Nephron (organoid): ENCODE measurements around the gene HSPB2.

Experiments used
- H3K27ac Mint-ChIP-seq, 3 experiments: 2 replicates each; pipeline ENCODE4 v1.8.0; 2020; ENCODE audit warnings: mixed read lengths in 3 of 3, mild to moderate bottlenecking in 2 of 3, moderate library complexity in 1 of 3
- H3K27me3 Mint-ChIP-seq: 2 replicates; pipeline ENCODE4 v1.8.0; 2021; ENCODE audit warnings: low read depth, mild to moderate bottlenecking, moderate library complexity, mixed read lengths
- H3K36me3 Mint-ChIP-seq: 2 replicates; pipeline ENCODE4 v1.8.0; 2020; ENCODE audit warnings: low read depth, mixed read lengths
- H3K4me1 Mint-ChIP-seq: 2 replicates; pipeline ENCODE4 v1.8.0; 2020; ENCODE audit warnings: mixed read lengths
- H3K4me3 Mint-ChIP-seq, 3 experiments: 2 replicates each; pipeline ENCODE4 v1.8.0; 2020; ENCODE audit warnings: mild to moderate bottlenecking in 3 of 3, mixed read lengths in 3 of 3, moderate library complexity in 2 of 3
- H3K9me3 Mint-ChIP-seq: 2 replicates; pipeline ENCODE4 v1.8.0; 2020; ENCODE audit warnings: mixed read lengths
- TF ChIP-seq, protein P1 (sequence below), 3 experiments: fragments of 200-600 bp; sonication (generic); IDR thresholded peaks; one replicate each; pipeline ENCODE4 v1.5.0; 2021; ENCODE audit warnings: antibody characterized with exemption in 3 of 3; ENCODE audit not compliant: unreplicated experiment in 3 of 3

HSPB2 gene

DNA sequence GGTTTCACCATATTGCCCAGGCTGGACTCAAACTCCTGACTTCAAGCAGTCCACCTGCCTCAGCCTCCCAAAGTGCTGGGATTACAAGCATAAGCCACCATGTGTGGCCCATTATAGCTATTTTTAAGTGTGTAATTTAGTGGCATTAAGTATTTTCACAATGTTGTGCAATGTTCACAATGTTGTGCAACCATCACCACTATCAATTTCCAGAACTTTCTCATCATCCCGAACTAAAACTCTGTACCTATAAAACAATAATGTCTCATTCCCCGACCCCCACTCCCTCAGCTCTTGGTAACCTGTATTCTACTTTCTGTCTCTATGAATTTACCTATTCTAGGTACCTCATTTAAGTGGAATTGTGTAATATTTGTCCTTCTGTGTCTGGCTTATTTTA, 25.7 kb upstream of the HSPB2 start:
- Mint-ChIP-seq H3K9me3 (no peaks in the 10 kb centered on the region), H3K27me3 (no peaks in the 10 kb centered on the region)

GRCh38 chr11:111905411-111905810, 7.1 kb upstream of the HSPB2 start:
- no peak overlapping the region for H3K27ac Mint-ChIP-seq
- H3K4me1 Mint-ChIP-seq, result peaks cover 10% of the 10 kb centered on the region
- no peak overlapping the region for H3K4me3 Mint-ChIP-seq
- TF ChIP-seq, protein P1, sequence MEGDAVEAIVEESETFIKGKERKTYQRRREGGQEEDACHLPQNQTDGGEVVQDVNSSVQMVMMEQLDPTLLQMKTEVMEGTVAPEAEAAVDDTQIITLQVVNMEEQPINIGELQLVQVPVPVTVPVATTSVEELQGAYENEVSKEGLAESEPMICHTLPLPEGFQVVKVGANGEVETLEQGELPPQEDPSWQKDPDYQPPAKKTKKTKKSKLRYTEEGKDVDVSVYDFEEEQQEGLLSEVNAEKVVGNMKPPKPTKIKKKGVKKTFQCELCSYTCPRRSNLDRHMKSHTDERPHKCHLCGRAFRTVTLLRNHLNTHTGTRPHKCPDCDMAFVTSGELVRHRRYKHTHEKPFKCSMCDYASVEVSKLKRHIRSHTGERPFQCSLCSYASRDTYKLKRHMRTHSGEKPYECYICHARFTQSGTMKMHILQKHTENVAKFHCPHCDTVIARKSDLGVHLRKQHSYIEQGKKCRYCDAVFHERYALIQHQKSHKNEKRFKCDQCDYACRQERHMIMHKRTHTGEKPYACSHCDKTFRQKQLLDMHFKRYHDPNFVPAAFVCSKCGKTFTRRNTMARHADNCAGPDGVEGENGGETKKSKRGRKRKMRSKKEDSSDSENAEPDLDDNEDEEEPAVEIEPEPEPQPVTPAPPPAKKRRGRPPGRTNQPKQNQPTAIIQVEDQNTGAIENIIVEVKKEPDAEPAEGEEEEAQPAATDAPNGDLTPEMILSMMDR (IDR thresholded peaks at IDR 0.05; ENCODE audit: unreplicated experiment in 3 of 3), result no peak
- no peaks in the 10 kb centered on the region for H3K9me3 Mint-ChIP-seq
- H3K27me3 Mint-ChIP-seq, result no peaks in the 10 kb centered on the region
- H3K36me3 Mint-ChIP-seq, result peaks cover 6% of the 10 kb centered on the region

More for the DNA sequence above, 25.7 kb upstream of the HSPB2 start:
- no peaks in the 10 kb centered on the region for H3K36me3 Mint-ChIP-seq
- H3K4me3 Mint-ChIP-seq, result no peak overlapping the region
- no peaks in the 10 kb centered on the region for H3K4me1 Mint-ChIP-seq
- TF ChIP-seq, protein P1 (IDR thresholded peaks at IDR 0.05; ENCODE audit: unreplicated experiment in 3 of 3), result no peak
- no peak overlapping the region for H3K27ac Mint-ChIP-seq

GRCh38 chr11:111906680-111907079, 5.9 kb upstream of the HSPB2 start:
- no peak overlapping the region for H3K27ac Mint-ChIP-seq
- peaks cover 22% of the 10 kb centered on the region for H3K4me1 Mint-ChIP-seq
- TF ChIP-seq, protein P1 (IDR thresholded peaks at IDR 0.05; ENCODE audit: unreplicated experiment in 3 of 3), result no peak
- H3K27me3 Mint-ChIP-seq, result no peaks in the 10 kb centered on the region
- H3K9me3 Mint-ChIP-seq, result no peaks in the 10 kb centered on the region
- H3K4me3 Mint-ChIP-seq, result no peak overlapping the region
- peaks cover 6% of the 10 kb centered on the region for H3K36me3 Mint-ChIP-seq

GRCh38 chr11:111908639-111909305, 3.8 kb upstream of the HSPB2 start:
- Mint-ChIP-seq H3K4me3 (peak overlapping the region in 1 of 3 experiments; percentile 39), H3K27me3 (no peaks in the 10 kb centered on the region), H3K27ac (no peak overlapping the region), H3K9me3 (no peaks in the 10 kb centered on the region), H3K36me3 (peaks cover 6% of the 10 kb centered on the region), H3K4me1 (peaks cover 30% of the 10 kb centered on the region)
- TF ChIP-seq, protein P1 (IDR thresholded peaks at IDR 0.05; ENCODE audit: unreplicated experiment in 3 of 3), result no peak

DNA sequence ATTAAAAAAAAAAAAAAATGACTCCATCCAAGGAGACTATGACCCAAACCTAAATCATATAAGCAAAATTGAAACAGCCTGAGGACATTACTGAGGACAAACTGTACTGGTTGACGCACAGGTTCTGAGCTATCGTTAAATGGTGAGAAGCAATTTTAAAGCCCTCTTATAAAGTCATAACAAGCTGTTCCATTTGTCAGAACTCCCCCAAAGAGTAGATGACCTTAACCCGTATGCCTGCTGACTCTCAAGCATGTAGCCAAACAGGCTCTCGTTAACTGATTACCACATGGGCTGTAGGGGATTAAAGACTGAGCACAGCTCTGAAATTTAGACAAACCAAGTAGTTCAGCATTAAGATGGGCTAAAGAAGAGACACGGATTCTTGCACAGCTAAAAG, 3.2 kb upstream of the HSPB2 start:
- Mint-ChIP-seq H3K4me1 (peaks cover 36% of the 10 kb centered on the region), H3K4me3 (peak overlapping the region in 1 of 3 experiments; percentile 86), H3K36me3 (peaks cover 6% of the 10 kb centered on the region), H3K9me3 (no peaks in the 10 kb centered on the region), H3K27me3 (no peaks in the 10 kb centered on the region), H3K27ac (peak overlapping the region in 1 of 3 experiments; percentile 96)
- TF ChIP-seq, protein P1 (IDR thresholded peaks at IDR 0.05; ENCODE audit: unreplicated experiment in 3 of 3), result no peak
